Omental fat pad (tissue), 4 donors: Measurements from ENCODE around the gene C5orf58. TPM values are rescaled to one million over a fixed set of nuclear protein-coding genes. Genes with fewer than 3 reads are reported as not detected.
"Not testable (repeated sequence)": the region's sequence is repeated elsewhere in the genome, so short reads cannot be mapped to it uniquely, and the experiment has no call there.

Experiments used
- ATAC-seq: fragments of 150-250 bp; one replicate; pipeline ENCODE4 v1.9.1; 2016; ENCODE audit warnings: mild to moderate bottlenecking, moderate library complexity; ENCODE audit not compliant: low FRiP score
- DNase-seq: peaks from one replicate; pipeline ENCODE4 v3.0.0-alpha.2; 2019; ENCODE audit warnings: low spot score
- total RNA-seq, 4 donors: library from RNA; depleted of rRNA; stranded (reverse); fragments of >200 nt; gene quantifications; one replicate each; pipeline ENCODE4 v1.1.0, GENCODE V29; 2016
- TF ChIP-seq, protein P1 (sequence below), 3 donors: fragments of 450-650 bp; IDR thresholded peaks; one replicate each; pipeline ENCODE4 v1.5.1; 2016 to 2017; ENCODE audit warnings: antibody characterized with exemption in 3 of 3, mild to moderate bottlenecking in 3 of 3, moderate library complexity in 2 of 3

The C5orf58 gene
- total RNA-seq, 4 donors from 2014 or later, result not detected

DNA sequence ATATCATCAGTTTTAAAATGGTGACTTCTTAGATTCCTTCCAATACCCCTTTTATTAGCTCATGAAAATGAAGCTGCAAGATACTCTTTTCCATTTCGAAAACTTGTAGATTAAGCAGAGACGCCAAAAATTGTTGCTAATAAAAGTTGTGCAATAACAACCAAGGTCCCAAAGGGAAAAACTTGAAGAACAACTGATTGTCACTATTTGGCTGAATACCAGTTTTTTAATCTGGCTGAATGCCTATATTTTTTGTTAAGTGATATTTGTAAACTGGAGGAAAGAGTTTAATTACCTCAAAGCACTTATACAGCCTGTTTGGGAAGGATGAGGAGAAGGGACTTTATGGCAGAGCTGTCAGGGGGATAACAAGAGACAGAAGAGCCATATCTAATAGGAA, 14.6 kb downstream of the C5orf58 start:
- ATAC-seq (no peak), DNase-seq (no peak)
- TF ChIP-seq, protein P1, sequence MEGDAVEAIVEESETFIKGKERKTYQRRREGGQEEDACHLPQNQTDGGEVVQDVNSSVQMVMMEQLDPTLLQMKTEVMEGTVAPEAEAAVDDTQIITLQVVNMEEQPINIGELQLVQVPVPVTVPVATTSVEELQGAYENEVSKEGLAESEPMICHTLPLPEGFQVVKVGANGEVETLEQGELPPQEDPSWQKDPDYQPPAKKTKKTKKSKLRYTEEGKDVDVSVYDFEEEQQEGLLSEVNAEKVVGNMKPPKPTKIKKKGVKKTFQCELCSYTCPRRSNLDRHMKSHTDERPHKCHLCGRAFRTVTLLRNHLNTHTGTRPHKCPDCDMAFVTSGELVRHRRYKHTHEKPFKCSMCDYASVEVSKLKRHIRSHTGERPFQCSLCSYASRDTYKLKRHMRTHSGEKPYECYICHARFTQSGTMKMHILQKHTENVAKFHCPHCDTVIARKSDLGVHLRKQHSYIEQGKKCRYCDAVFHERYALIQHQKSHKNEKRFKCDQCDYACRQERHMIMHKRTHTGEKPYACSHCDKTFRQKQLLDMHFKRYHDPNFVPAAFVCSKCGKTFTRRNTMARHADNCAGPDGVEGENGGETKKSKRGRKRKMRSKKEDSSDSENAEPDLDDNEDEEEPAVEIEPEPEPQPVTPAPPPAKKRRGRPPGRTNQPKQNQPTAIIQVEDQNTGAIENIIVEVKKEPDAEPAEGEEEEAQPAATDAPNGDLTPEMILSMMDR (IDR thresholded peaks at IDR 0.05), result no peak

DNA sequence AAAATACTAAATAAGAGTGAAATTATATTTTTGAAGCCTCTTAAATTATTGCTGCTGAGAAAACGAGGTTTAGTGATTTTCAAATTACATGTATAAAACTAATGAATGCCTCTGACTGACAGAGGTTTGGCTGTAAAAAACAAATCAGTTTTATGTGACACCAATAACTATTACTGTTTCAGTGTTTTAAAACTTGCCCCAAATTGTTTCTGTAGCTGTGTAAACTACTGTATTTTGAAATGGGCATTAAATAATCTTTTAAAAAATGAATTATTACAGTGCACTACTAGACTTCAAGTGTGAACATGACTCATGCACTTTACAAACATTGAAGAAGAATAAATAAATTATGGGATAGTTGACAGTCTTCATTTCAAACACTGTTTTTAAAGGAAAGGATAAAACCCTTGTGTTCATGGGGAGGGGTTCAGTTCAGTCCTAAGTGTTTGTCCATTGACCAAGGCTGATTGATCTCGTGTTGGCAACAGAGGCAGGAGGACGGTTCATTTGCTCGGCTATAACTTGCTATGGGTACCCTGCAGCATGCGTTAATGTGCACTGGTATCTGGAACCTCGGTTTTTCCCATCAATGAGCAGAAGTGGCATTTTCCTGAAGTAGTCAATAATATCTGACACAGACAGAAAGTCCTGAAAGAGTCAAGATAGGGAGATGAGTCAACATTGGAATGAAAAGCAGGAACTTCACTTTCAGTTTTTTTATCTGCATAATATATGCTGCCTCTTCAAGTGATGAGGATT, 15.6 kb downstream of the C5orf58 start:
- no peak for DNase-seq
- TF ChIP-seq, protein P1 (IDR thresholded peaks at IDR 0.05), result no peak
- no peak for ATAC-seq

DNA sequence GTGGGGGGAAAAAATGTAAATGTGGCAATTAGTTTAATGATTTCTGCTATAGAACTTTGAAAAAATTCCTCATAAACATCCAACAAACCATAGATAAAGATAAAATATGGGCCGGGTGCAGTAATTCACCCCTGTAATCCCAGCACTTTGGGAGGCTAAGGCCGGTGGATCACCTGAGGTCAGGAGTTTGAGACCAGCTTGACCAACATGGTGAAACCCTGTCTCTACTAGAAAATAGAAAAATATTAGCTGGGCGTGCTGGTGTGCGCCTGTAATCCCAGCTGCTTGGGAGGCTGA, 16.1 kb downstream of the C5orf58 start:
- not testable (repeated sequence) for DNase-seq, ATAC-seq

DNA sequence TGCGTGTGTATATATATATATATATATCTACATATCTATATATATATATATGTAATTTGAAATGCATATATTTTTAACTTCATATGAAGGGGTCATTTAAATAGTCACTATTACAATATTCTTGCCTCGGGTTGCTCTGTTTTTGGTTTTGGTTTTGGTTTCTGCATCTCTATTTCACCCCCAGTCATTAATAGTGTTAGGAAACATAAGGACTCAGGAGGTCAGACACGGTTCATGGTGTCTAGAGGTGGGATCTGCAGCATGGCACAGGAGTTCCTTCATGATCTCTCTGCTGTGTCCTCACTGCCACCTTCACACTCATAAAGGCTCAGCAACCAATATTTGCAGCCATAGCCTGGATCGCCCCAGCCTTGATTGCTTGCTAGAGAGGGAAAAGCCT, 16.6 kb downstream of the C5orf58 start:
- no peak for ATAC-seq
- TF ChIP-seq, protein P1 (IDR thresholded peaks at IDR 0.05), result no peak
- no peak for DNase-seq

DNA sequence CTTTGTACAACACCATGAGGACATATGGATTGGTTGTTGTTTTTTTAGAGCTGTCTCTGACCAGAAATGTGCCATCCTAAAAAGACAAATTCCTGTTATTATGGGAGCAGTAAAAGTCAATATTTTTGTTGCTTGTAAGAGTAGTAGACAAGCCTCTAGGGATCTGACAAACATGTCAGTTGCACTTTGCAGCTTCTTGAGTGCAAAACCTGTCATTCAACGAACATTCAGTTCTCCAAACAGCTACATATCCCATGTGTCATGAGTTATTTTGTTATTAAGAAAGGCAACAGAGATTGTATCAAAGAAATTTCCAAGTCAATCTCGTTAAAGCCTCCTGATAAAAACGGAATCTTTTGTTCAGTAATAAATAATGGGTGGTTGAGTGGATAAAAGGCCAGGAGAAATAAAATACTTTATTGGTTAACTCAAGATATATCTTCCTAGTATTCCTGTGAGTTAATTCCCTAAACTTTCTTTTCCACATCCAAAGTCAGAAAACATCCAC, 18.1 kb downstream of the C5orf58 start:
- DNase-seq (no peak), ATAC-seq (no peak)
- TF ChIP-seq, protein P1 (IDR thresholded peaks at IDR 0.05), result no peak

DNA sequence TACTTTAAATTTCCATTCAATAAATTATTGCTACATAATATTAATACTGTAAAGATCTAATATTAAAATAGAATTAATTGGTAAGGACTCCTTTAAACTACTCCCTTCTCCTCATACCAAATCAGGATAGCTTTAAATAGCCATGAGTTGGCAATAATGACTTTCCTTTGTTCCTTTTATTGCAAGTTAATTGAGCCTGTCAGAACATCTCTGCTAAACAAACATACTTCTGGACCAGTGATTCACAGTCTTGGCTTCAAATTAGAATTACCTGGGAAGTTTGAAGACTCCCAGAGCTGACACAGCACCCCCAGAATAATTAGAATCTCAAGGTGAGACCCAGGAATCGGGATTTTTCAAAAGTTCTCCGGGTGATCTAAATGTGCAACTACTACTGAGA, 18.7 kb downstream of the C5orf58 start:
- no peak for ATAC-seq
- TF ChIP-seq, protein P1 (IDR thresholded peaks at IDR 0.05), result no peak
- no peak for DNase-seq

DNA sequence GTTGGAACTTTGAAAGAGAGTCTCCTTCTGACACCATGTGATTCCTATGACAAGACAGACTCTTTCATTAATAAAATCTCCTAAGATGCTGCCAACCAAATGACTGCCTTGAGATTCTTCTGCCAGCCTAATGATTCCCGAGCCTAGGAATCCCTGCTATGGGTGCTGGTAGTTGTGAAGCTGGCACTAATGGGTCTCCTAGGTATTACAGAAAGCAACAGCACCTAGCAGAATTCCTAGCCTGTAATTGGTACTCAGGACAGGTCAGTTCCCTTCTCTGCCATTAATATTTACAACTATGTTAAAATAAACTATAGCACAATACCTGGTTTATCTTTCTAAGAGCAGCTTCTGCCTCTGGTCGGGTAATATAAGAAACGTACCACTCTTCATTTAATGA, 19.3 kb downstream of the C5orf58 start:
- DNase-seq (no peak), ATAC-seq (no peak)
- TF ChIP-seq, protein P1 (IDR thresholded peaks at IDR 0.05), result no peak
